Measurements from ENCODE around the gene SDHAF3. TPM values are rescaled to one million over a fixed set of nuclear protein-coding genes. Genes with fewer than 3 reads are reported as not detected.
"Not testable (repeated sequence)": the region's sequence is repeated elsewhere in the genome, so short reads cannot be mapped to it uniquely, and the experiment has no call there.

Gene SDHAF3
- total and polyA plus RNA-seq, 7 donors, result 12.9 to 22.6 (median 14.1) TPM

DNA sequence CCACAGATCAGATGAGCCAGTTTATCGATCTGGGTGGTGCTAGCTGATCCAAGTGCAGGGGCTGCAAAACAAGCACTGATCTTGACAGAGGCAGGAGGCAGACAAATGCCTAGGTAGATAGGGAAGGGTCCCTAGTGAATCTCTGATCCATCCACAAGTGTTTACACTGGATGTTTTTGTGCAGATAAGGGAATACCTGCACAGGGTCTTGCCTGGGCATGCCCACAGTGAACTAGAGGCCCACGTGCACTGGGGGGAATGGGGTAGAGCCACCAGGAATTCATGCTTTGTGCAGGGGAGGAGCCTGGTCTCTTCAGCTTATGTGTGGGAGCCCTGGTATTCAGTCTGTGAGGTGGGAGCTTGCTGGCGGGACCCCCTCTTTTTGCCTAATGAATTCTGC, 50.3 kb downstream of the SDHAF3 start:
- no peak for ATAC-seq
- TF ChIP-seq CTCF (IDR thresholded peaks at IDR 0.05), result no peak

GRCh38 chr7:97174303-97174702, 56.8 kb downstream of the SDHAF3 start:
- no peaks in the 10 kb centered on the region for H3K9me3 ChIP-seq
- no peak for ATAC-seq
- H3K4me3 ChIP-seq, result no peak overlapping the region
- H3K27me3 ChIP-seq (ENCODE audit: insufficient read depth in 3 of 3, low read length in 2 of 3), result no peaks in the 10 kb centered on the region
- intact Hi-C loops (cut with DNase I), result no loop called here
- TF ChIP-seq CTCF (IDR thresholded peaks at IDR 0.05), result no peak
- no peak for DNase-seq
- H3K36me3 ChIP-seq (ENCODE audit: insufficient read depth in 1 of 2, low read depth in 1 of 2), result no peaks in the 10 kb centered on the region
- no peaks in the 10 kb centered on the region for H3K4me1 ChIP-seq
- H3K27ac ChIP-seq, result no peak overlapping the region

More for the DNA sequence above, 50.3 kb downstream of the SDHAF3 start:
- no peaks in the 10 kb centered on the region for H3K9me3 ChIP-seq
- H3K4me1 ChIP-seq, result no peaks in the 10 kb centered on the region
- H3K27ac ChIP-seq, result no peak overlapping the region
- no peak for DNase-seq
- H3K27me3 ChIP-seq (ENCODE audit: insufficient read depth in 3 of 3, low read length in 2 of 3), result no peaks in the 10 kb centered on the region
- intact Hi-C loops (cut with DNase I), result no loop called here
- H3K4me3 ChIP-seq, result no peak overlapping the region
- 65 to 80% (median 75%) methylated on average over 3 of the region's 3 CpGs for WGBS, 3 donors
- no peaks in the 10 kb centered on the region for H3K36me3 ChIP-seq (ENCODE audit: insufficient read depth in 1 of 2, low read depth in 1 of 2)

DNA sequence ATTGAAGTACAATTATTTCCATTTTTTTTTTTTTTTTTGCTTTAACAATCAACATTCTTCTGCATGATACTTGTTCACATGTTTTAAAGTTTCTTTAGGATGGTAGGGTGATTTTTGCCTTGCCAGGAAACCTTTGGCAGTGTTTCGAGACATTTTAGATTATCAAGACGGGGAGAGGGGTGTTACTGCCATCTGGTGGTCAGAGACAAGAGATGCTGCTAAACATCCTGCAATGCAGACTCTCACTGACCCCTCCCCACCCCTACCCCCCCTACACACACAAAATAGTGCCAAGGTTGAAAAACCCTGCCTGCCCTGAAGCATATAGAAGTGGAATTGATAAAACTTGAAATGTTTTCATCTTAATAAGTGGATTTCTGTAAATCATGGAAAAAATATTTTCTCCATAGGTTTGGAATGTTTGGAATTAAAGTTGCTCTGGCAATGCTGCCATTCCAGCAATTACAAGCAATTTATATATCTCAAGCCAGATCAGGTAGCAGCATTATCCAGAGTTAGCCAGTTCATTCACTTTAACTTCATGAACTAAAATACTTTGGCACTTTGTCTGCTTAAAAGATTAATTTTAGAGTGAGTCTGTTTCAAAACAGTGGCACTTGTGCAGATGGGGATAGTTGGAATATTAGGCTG, 62.1 kb downstream of the SDHAF3 start:
- WGBS, 3 donors, result 1 to 3% (median 3%) methylated on average over 2 of the region's 2 CpGs

GRCh38 chr7:97187067-97187466, 69.6 kb downstream of the SDHAF3 start:
- Histone ChIP-seq H3K27me3 (ENCODE audit: insufficient read depth in 3 of 3, low read length in 2 of 3) (no peaks in the 10 kb centered on the region), H3K4me1 (no peaks in the 10 kb centered on the region), H3K27ac (no peak overlapping the region), H3K4me3 (no peak overlapping the region), H3K9me3 (no peaks in the 10 kb centered on the region), H3K36me3 (ENCODE audit: insufficient read depth in 1 of 2, low read depth in 1 of 2) (peaks cover 5 to 6% of the 10 kb centered on the region in 2 donors)
- TF ChIP-seq CTCF (IDR thresholded peaks at IDR 0.05), result no peak
- no peak for DNase-seq
- WGBS, 3 donors, result 35 to 59% (median 35%) methylated on average over 1 of the region's 1 CpG
- intact Hi-C loops (cut with DNase I), result no loop called here
- peak in 1 of 4 donors; percentile 35 for ATAC-seq

More for the DNA sequence above, 62.1 kb downstream of the SDHAF3 start:
- no peak overlapping the region for H3K4me3 ChIP-seq
- TF ChIP-seq CTCF (IDR thresholded peaks at IDR 0.05), result peak; percentile 73
- no peaks in the 10 kb centered on the region for H3K4me1 ChIP-seq
- no peak for DNase-seq
- peak in 2 of 4 donors; percentile 72 to 73 for ATAC-seq
- no peaks in the 10 kb centered on the region for H3K27me3 ChIP-seq (ENCODE audit: insufficient read depth in 3 of 3, low read length in 2 of 3)
- intact Hi-C loops (cut with DNase I), result loop anchor here (1.0 to 5.0 kb wide), 3 partner anchors 32 to 75 kb away; no protein-coding TSS in a partner anchor
- no peaks in the 10 kb centered on the region for H3K9me3 ChIP-seq
- no peak overlapping the region for H3K27ac ChIP-seq
- peaks cover 5 to 6% of the 10 kb centered on the region in 2 donors for H3K36me3 ChIP-seq (ENCODE audit: insufficient read depth in 1 of 2, low read depth in 1 of 2)

DNA sequence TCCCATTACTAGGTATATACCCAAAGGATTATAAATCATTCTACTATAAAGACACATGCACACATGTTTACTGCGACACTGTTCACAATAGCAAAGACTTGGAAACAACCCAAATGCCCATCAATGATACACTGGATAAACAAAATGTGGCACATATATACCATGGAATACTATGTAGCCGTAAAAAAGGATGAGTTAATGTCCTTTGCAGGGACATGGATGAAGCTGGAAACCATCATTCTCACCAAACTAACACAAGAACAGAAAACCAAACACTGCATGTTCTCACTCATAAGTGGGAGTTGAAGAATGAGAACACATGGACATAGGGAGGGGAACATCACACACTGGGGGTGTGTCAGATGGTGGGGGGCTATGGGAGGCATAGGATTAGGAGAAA, 78.7 kb downstream of the SDHAF3 start:
- DNase-seq, ATAC-seq: not testable (repeated sequence)
- WGBS, 3 donors, result 46 to 96% (median 66%) methylated on average over 2 of the region's 2 CpGs

More for the DNA sequence above, 78.7 kb downstream of the SDHAF3 start:
- H3K4me1 ChIP-seq; H3K9me3 ChIP-seq; H3K27ac ChIP-seq; H3K4me3 ChIP-seq; intact Hi-C loops (cut with DNase I); H3K36me3 ChIP-seq (ENCODE audit: insufficient read depth in 1 of 2, low read depth in 1 of 2); H3K27me3 ChIP-seq (ENCODE audit: insufficient read depth in 3 of 3, low read length in 2 of 3): not testable (repeated sequence)
